Measurements from ENCODE around the gene MTHFR.

Gene MTHFR

DNA sequence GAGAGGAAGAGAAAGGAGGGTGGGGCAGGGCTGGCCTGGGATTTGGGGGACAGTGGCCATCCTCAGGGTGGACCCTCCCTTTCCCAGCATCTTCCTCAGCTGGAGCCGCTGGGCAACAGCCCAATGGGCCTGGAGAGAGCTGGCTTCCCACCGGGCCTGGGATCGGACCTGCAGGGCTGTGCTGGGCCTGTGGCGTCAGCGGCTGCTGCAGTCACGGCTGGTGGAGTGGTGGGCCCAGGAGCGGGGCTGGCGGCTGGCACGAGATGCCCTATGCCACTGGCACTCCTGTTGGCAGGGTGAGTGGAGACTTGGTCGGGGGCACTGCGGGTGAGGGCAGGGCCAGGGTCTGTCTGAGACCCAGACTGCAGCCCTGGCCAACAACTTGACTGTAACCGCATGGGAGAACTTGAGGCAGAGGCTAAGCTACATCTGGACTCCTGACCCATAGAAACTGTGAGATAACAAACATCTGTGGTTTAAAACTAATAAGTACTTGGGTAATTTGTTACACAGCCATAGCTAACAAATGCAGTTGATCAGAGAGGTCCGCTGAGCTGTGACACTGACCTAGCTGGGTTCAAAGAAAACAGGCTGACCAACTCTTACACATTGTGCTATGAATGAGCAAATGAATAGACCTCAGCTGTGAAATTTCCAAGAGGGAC is 25.9 kb downstream of the MTHFR start:
- TF ChIP-seq, protein P1, sequence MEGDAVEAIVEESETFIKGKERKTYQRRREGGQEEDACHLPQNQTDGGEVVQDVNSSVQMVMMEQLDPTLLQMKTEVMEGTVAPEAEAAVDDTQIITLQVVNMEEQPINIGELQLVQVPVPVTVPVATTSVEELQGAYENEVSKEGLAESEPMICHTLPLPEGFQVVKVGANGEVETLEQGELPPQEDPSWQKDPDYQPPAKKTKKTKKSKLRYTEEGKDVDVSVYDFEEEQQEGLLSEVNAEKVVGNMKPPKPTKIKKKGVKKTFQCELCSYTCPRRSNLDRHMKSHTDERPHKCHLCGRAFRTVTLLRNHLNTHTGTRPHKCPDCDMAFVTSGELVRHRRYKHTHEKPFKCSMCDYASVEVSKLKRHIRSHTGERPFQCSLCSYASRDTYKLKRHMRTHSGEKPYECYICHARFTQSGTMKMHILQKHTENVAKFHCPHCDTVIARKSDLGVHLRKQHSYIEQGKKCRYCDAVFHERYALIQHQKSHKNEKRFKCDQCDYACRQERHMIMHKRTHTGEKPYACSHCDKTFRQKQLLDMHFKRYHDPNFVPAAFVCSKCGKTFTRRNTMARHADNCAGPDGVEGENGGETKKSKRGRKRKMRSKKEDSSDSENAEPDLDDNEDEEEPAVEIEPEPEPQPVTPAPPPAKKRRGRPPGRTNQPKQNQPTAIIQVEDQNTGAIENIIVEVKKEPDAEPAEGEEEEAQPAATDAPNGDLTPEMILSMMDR (IDR thresholded peaks at IDR 0.05; ENCODE audit: borderline replicate concordance, insufficient read depth, low read depth, low read length) = no peak
- H3K4me3 ChIP-seq (ENCODE audit: low read depth, low read length) = no peak overlapping the region

DNA sequence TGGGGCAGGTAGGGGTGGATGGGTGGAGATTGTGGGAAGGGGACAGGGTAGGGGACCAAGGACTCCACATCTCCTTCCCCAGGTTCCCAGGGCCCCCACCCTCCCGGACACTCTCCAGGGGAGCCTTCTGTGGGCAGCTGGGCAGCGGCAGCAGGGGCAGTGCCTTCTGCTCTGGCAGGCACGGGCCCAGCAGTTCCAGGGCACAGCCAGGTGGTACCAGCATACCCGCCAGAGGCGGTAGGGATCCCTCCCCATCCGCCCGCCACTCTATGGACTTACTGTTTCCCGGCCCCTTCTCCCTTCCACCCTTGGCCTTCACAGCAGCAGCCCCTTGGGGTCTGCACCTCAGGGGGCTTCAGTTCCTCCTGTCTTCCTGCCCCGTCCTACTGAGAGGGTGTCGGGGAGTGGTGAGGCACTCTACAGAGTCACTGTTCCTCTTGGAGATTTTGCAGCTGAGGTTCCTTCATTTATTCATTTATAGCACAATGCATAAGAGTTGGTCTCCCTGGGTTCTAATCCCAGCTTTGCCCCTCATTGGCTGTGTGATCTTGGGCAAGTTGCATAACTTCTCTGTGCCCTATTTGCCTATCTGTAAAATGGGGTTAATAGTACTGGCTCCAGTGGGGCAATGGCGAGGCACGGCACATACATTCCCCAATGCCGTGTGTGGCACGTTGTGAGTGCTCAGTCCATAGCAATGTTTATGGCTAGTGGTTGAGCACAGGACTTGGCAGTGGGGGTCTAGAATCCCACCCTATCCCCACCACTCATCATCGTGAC is 26.7 kb downstream of the MTHFR start:
- no peak overlapping the region for H3K4me3 ChIP-seq (ENCODE audit: low read depth, low read length)
- TF ChIP-seq, protein P1 (IDR thresholded peaks at IDR 0.05; ENCODE audit: borderline replicate concordance, insufficient read depth, low read depth, low read length) = no peak

DNA sequence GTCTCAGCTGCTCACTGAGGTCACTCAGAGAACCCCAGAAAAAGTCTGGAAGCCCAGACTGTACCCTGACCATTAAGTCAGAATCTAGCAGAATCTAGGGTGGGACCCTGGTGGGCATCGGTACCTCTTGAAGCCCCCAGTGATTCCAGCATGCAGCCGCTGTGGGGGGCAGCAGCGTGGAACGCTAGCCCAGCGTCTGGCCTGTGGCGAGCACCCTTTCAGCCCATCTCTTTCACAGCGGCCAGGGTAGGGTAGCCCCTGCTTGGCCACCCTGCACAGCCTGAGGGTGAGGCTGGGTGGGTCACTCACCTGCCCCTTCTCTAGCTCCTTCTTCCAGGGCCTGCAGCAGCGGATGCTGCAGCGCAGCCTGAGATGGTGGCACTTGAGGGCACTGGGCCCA is 27.4 kb downstream of the MTHFR start:
- TF ChIP-seq, protein P1 (IDR thresholded peaks at IDR 0.05; ENCODE audit: borderline replicate concordance, insufficient read depth, low read depth, low read length) = no peak
- no peak overlapping the region for H3K4me3 ChIP-seq (ENCODE audit: low read depth, low read length)

DNA sequence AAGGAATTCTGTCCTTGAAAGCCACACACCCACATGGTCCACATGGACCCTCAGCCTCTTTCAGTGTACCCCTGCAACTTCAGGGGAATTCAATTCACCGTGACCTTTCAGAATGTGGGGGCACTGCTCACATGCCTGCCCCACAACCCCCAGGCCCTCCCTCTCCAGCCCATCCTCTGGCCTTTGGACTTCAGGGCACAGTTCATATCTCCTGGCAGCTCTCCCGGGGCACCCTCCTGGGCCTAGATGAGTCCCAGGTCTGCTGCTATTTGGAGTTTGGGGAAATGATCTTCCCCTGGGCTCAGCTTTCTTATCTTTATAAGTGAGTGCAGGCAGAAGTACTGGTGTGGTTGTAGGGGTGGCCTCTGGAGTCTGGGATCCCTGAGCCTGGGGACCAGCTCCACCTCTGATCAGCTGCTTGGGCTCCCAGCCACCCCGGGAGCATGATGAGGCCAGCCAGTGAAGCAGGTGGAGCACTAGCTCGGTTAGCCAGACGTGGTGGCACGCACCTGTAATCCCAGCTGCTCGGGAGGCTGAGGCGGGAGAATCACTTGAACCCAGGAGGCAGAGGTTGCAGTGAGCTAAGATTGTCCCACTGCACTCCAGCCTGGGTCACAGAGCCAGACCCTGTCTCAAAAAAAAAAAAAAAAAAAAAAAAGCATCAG is 28.0 kb downstream of the MTHFR start:
- H3K4me3 ChIP-seq (ENCODE audit: low read depth, low read length) = no peak overlapping the region
- TF ChIP-seq, protein P1 (IDR thresholded peaks at IDR 0.05; ENCODE audit: borderline replicate concordance, insufficient read depth, low read depth, low read length) = no peak

DNA sequence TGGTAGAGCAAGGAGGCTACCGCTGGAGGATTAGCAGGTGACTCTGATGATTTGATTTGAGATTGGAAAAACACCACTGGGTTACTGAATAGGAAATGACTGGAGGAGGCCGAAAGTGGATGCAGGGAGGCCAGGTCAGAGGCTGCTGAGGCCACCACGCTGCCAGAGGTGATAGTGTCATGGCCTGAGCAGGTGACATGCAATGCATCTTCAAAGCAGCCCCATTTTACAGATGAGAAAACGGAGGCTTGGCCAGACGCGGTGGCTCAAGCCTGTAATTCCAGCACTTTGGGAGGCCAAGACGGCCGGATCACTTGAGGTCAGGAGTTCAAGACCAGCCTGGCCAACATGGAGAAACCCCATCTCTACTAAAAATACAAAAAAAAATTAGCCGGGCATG is 31.0 kb downstream of the MTHFR start:
- TF ChIP-seq, protein P1 (IDR thresholded peaks at IDR 0.05; ENCODE audit: borderline replicate concordance, insufficient read depth, low read depth, low read length) = no peak
- no peak overlapping the region for H3K4me3 ChIP-seq (ENCODE audit: low read depth, low read length)

DNA sequence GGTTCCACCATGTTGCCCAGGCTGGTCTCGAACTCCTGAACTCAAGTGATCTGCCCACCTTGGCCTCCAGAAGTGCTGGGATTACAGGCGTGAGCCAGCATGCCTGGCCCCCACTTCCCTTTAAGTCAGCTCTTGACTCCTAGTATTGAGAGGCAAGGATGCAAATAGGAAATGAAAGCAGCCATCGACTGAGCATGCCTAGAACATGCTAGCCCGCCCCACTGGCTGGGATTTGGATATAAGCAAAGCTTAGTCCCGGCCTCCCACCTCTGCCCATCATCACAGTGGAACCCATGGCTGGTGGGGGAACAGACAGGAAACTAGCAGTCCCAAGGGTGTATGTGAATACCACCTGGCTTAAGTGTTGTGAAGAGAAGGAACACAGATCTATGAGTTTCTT is 33.3 kb downstream of the MTHFR start:
- TF ChIP-seq, protein P1 (IDR thresholded peaks at IDR 0.05; ENCODE audit: borderline replicate concordance, insufficient read depth, low read depth, low read length) = no peak
- H3K4me3 ChIP-seq (ENCODE audit: low read depth, low read length) = no peak overlapping the region
